Kidney (tissue), 14 donors: Measurements from ENCODE around the gene PHACTR3. TPM values are rescaled to one million over a fixed set of nuclear protein-coding genes. Genes with fewer than 3 reads are reported as not detected.

Source experiments
- DNase-seq, 5 donors: peaks; one replicate each; pipeline ENCODE4 v3.0.0-alpha.2; 2013 to 2020
- FAIRE-seq: peaks from 2 replicates; lab custom pipeline; 2012; peaks lifted over from hg19 to GRCh38; lab: Jason Lieb, UNC
- H3K27ac ChIP-seq, 2 donors: one replicate each; pipeline ENCODE4 v1.7.0; 2013; ENCODE audit warnings: low read depth in 2 of 2, low read length in 2 of 2, inconsistent platforms in 1 of 2
- H3K27me3 ChIP-seq: one replicate; pipeline ENCODE4 v1.7.1; 2013; ENCODE audit warnings: low read length, inconsistent platforms; ENCODE audit not compliant: control insufficient read depth, insufficient read depth
- H3K36me3 ChIP-seq, 3 donors: one replicate each; pipeline versions ENCODE4 v1.7.0 to v1.7.1; 2013; ENCODE audit warnings: low read length in 3 of 3, control low read depth in 1 of 3, inconsistent platforms in 1 of 3; ENCODE audit not compliant: insufficient read depth in 3 of 3, control insufficient read depth in 2 of 3
- H3K4me1 ChIP-seq, 3 donors: one replicate each; pipeline versions ENCODE4 v1.7.0 to v1.7.1; 2013; ENCODE audit warnings: low read length in 3 of 3, inconsistent platforms in 1 of 3, low read depth in 1 of 3; ENCODE audit not compliant: control insufficient read depth in 2 of 3, insufficient read depth in 2 of 3
- H3K4me3 ChIP-seq, 3 donors: one replicate each; pipeline versions ENCODE4 v1.7.0 to v1.8.1; 2013; ENCODE audit warnings: low read length in 3 of 3, control low read depth in 1 of 3, inconsistent platforms in 1 of 3
- H3K9ac ChIP-seq, 3 donors: one replicate each; pipeline versions ENCODE4 v1.7.0 to v1.7.1; 2013; ENCODE audit warnings: low read length in 3 of 3, control low read depth in 1 of 3, inconsistent platforms in 1 of 3
- H3K9me3 ChIP-seq, 3 donors: one replicate each; pipeline versions ENCODE4 v1.7.0 to v1.7.1; 2013; ENCODE audit warnings: low read length in 3 of 3, control low read depth in 1 of 3, inconsistent platforms in 1 of 3; ENCODE audit not compliant: control insufficient read depth in 2 of 3, insufficient read depth in 1 of 3
- CTCF ChIP-seq: IDR thresholded peaks from 3 replicates; pipeline ENCODE4 v1.5.1; 2012; ENCODE audit warnings: mild to moderate bottlenecking, moderate library complexity, borderline replicate concordance; ENCODE audit not compliant: insufficient read depth; ENCODE audit errors: extremely low read depth
- intact Hi-C: fragments of 100-400 bp; cut with DNase I; formaldehyde crosslinking; loops from one replicate; pipeline ENCODE4 v1.11.1; 2022
- polyA plus RNA-seq: library from polyadenylated mRNA; stranded (reverse); fragments of 350-450 nt; fragmentation: Illumina TruSeq; extraction: RNeasy Lipid Tissue Mini Kit (QIAGEN cat#74804); gene quantifications from one replicate; pipeline ENCODE4 v1.2.3, GENCODE V29; 2014; ENCODE audit warnings: low read depth, low replicate concordance; ENCODE audit not compliant: insufficient read depth
- total RNA-seq: library from RNA; stranded (reverse); fragmentation: NEBNext Ultra II Directional; extraction: Animal tissue kit (Norgen Biotek cat#: 25700); gene quantifications from one replicate; pipeline ENCODE4 v1.2.1, GENCODE V29; 2021
- donor health status: control.
- donor health status: control.
- donor health status: control.
- donor health status: control.
- donor health status: control.
- donor health status: DM: yes; HTN: yes; CAD: no.
- donor health status: Normal renal cell carcinoma (clear cell type).

Gene PHACTR3
- total and polyA plus RNA-seq, 2 donors from 2014 or later: 1.7 to 12.3 TPM

DNA sequence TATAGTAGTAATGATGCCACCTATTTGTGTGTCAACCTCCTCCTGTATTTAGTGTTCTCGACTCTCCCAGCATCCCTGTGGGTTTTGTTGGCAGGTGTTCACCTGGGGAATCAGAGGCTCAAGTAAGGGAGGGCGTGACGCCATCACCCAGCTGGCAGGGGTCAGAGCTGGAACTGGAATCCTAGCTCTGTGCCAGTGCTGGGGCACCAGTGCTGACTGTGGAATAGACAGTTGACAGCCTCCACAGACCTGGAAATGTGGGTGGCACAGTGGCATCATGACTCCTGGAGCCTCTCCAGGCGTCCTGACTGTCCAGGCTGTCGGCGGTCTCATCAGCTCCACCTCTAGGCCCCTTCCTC, 226.3 kb downstream of the PHACTR3 start:
- Histone ChIP-seq H3K9ac (no peak overlapping the region), H3K27me3 (no peaks in the 10 kb centered on the region), H3K36me3 (no peaks in the 10 kb centered on the region), H3K27ac (no peak overlapping the region), H3K4me3 (no peak overlapping the region), H3K9me3 (no peaks in the 10 kb centered on the region), H3K4me1 (no peaks in the 10 kb centered on the region)
- FAIRE-seq (no peak), DNase-seq (no peak)
- TF ChIP-seq CTCF: no peak
- intact Hi-C loops: no loop called here

- Histone ChIP-seq H3K27me3 (no peaks in the 10 kb centered on the region), H3K9me3 (no peaks in the 10 kb centered on the region), H3K27ac (no peak overlapping the region), H3K4me3 (no peak overlapping the region), H3K36me3 (no peaks in the 10 kb centered on the region), H3K9ac (no peak overlapping the region), H3K4me1 (peaks cover 0 to 2% (median 0%) of the 10 kb centered on the region in 3 donors)
- FAIRE-seq: no peak
- TF ChIP-seq CTCF: no peak
- peak in 1 of 5 donors; percentile 85 for DNase-seq
- intact Hi-C loops: no loop called here
These were observed 226.9 kb downstream of the PHACTR3 start for GRCh38 chr20:59831024-59831915.

DNA sequence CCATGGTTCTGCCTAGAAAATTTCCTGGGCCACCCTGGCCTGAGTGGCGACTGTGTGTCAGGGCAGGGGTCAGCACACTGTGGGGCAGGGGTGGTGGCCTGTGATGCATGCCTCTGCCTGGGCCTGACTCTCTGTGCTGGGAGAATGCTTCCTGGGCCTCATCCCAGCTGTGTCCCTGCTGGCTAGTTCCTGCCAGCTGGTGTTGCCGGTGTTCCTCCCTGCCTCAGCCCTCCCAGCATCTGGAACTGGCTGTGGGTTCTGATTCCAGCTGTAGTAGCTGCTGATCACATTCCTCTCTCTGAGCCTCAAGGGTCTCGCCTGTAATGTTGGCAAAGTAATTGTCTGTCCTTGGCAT, 227.6 kb downstream of the PHACTR3 start:
- no peaks in the 10 kb centered on the region for H3K27me3 ChIP-seq
- FAIRE-seq (no peak), DNase-seq (no peak)
- no peaks in the 10 kb centered on the region for H3K9me3 ChIP-seq
- H3K9ac ChIP-seq: no peak overlapping the region
- no peak for TF ChIP-seq CTCF
- no peak overlapping the region for H3K27ac ChIP-seq
- intact Hi-C loops: no loop called here
- no peak overlapping the region for H3K4me3 ChIP-seq
- no peaks in the 10 kb centered on the region for H3K36me3 ChIP-seq
- H3K4me1 ChIP-seq: peaks cover 0 to 2% (median 2%) of the 10 kb centered on the region in 3 donors
